PC-9 (cell line): ENCODE measurements around the gene PDE4B.

Experiments
- CTCF ChIP-seq: fragments of 200-600 bp; sonication (generic); conservative IDR thresholded peaks from 2 replicates; pipeline ENCODE4 v1.6.1; 2017; ENCODE audit warnings: mixed run types, antibody characterized with exemption, mild to moderate bottlenecking, moderate library complexity
- EZH2 ChIP-seq: fragments of 200-600 bp; sonication (generic); IDR thresholded peaks from 2 replicates; pipeline ENCODE4 v1.8.0; 2017; ENCODE audit warnings: antibody characterized with exemption, low read depth

GRCh38 chr1:66270119-66270812 is 477.6 kb downstream of the PDE4B start:
- TF ChIP-seq CTCF (no peak), EZH2 (no peak)
